Stimulated activated CD8-positive, alpha-beta memory T cell treated with anti-CD3 and anti-CD28 coated beads, Interleukin-15, amount 100 ng/mL, for 48 hours (primary cell): ENCODE results near the gene STON2.

Experiments
- DNase-seq, 2 donors: peaks; one replicate each; pipeline ENCODE4 v3.0.0-alpha.2; 2020; ENCODE audit warnings: low read depth in 2 of 2

STON2 gene

DNA sequence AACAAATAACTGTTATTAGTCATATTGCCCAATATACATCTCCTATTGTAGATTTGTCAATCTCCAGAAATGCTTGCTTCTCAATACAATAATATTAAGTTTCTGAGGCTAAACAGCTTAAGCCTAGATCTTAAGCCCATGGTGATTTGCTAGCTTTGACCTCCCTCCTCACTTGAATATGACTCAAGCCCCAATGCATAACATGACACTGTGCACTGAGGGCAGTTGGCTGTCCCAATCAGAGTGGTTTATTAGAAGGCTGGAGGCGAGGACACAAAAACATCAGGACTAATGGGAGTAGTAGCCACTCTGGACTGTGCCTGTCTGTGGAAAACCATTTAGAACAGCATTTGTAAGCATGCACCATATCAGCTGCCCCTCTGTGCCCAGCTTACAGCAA, 98.3 kb downstream of the STON2 start:
- no peak for DNase-seq

DNA sequence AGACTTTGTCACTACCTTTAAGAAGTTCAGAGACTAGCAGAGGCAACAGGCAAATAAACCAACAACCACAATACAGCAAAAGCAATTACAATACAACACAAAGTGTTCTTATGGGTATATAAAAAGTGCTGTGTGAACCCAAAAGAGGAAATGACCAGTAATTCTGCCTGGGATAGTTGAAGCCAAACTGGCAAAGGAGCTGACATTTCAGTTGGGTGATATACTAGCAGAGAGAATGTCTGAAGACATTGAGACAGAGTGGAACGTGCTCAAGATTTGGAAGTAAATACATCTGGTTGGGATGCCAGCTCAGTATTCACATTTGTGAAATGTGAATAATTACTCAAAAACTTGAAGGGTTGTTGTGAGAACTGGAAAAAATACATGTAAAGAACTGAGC, 98.8 kb downstream of the STON2 start:
- no peak for DNase-seq

DNA sequence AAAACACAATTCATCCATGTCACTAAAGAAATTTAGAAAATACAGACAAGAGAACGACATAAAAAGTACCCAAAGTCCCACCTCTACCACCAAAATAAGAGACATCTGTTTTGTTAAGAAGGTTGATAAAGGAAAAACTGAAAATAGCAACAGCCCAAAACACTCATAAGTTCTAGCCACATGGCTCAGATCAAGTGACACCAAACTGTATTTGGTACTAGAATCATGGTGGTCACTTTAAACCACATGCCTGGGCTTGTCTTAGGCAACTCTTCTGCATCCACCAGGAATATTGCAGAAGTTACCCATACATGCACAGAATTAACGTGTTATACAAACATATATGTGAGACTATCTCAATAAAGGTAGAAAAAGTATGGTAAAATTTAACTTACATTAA, 101.2 kb downstream of the STON2 start:
- no peak for DNase-seq

DNA sequence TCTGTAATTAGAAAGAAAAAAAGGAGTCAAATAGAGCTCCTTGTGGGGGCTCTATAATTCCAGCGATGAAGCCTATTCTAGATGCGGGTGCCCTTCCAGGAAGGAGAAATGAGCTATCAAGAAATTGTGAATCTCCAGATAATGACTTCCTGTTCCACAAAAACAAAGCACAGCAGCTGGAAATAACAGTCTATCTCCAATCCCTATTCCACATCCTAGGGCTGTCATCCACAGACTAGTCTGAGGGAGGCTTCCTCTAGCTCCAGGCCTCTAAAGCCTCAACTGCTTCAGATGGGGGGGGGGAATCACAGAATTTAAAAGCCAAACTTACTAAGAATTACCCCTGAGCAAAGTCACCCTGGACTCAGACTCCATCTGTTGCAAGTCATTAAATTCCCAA, 102.0 kb downstream of the STON2 start:
- no peak for DNase-seq

DNA sequence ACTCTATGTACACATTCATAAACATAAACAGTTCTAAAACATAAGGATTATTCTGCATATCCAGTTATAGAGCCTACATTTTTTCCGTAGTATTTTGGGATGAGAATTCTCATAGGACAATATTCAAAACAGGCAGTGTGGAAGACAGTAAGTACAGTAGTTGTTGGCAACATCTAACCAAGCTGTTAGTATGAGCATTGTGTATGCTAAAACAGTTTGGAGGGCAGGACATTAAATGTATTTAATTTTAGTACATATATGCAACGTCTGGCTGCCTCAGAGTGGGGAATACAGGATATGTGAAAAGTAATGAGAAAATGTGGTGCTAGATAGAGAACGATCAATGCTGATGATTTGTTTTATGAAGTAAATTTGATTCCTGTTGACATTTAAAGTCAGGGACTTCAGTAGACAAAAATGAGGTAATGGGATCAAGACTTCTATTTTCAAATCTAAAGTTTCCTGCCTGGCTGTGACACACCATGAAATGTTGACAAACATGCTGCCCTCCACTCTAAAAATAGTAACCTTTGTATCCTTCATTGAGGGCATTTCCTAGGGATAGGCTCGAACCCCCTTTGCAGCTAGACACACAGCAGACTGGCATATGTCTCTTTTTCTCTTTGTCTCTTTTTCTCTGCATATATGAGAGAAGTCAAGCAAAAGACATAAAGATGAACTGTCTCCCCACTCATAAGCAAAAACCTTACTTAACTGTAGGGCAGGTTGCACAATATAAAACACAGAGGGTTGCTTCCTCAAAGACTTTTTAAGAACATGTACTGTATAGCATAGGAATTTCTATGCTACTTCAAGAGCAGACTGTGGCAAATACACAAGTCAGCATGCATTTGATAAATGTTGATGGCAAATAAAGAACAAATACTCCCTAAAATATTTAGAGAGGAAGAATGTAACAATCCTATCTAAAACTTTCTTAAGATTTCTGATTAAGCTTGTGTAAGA, 103.9 kb downstream of the STON2 start:
- DNase-seq = no peak

DNA sequence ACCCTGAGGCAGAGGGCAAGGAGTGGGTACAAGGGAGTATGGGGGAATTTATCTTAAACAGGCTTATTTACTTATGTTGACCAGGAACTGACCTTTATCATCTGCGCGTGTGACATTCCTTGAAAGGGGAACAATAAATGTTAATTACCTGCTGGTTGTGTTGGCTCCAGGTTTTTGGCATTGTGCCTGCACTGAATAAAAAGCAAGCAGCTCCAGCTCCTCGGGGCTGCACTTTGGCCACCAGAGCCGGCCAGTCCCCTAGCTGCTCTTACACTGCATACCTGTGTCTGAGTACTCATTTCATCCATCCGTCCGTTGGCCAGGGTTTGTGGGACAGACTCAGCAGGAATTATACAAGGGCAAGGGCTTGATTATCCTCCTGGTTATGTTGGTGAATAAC, 110.6 kb downstream of the STON2 start:
- DNase-seq = no peak

DNA sequence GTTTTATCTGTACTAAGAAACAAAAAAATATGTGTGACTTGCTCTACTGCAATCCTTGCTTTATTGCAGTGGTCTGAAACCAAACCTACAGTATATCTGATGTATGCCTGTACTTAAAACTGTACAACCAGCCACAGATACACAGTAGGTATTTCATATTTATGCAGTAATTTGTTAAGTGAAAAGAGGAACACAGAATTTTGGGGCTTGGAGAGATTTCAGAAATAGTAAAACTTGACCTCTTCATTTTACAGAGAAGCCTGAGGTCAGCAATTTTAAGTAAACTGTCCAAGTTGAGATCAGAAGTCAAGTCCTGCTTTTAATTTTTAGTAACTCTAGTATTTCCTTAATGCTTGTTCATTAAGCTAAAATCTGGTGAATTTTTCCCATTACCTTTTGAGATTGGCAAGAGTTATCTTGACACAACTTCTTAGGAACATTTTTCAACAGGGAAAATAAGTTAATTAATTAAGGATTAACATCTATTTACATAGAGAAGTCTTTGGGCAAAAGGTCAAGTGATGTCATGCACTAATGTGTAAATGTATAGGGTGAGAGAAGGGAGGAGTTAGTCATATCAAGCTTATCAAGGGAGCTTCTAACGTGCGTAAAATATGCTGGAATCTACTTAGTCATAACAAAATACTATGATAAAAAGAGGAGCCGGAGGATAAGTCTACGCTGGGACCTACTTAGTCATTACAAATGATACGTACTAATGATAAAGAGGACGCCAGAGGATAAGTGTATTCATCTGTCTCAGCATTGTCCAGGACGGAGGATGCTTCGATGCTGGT, 113.4 kb downstream of the STON2 start:
- no peak for DNase-seq

DNA sequence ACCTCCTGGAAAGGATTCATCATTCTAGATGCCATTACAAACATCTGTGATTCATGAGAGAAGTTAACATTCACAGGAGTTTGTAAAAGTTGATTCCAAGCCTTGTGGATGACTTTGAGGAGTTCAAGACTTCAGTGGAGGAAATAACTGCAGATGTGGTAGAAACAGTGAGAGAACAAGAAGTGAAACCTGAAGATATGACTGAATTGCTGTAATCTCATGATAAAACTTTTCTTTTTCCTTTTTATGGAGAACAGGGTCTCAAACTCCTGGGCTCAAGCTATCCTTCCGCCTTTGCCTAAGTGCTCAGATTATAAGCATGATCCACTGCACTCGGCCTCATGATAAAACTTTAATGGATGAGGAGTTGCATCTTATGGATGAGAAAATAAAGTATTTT, 114.9 kb downstream of the STON2 start:
- DNase-seq = no peak

DNA sequence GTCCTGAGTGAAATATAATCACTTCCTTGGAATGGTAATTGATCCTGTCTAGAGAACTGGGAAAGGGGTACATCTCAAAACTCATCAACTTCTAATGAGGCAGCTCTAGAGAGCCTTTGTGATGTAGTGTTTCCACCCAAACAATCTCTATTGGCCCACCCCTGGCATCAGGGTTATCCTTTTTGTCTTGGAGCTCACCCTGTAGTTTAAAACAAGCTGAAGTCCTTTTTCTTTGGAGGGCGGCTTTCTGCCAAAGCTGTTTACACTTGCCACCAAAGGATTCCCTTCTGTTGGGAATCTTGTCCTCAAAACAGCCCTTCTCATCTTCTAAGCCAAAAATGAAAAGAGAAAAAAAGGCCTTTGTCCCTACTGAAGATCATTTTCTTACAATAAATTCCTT, 118.8 kb downstream of the STON2 start:
- DNase-seq = no peak

DNA sequence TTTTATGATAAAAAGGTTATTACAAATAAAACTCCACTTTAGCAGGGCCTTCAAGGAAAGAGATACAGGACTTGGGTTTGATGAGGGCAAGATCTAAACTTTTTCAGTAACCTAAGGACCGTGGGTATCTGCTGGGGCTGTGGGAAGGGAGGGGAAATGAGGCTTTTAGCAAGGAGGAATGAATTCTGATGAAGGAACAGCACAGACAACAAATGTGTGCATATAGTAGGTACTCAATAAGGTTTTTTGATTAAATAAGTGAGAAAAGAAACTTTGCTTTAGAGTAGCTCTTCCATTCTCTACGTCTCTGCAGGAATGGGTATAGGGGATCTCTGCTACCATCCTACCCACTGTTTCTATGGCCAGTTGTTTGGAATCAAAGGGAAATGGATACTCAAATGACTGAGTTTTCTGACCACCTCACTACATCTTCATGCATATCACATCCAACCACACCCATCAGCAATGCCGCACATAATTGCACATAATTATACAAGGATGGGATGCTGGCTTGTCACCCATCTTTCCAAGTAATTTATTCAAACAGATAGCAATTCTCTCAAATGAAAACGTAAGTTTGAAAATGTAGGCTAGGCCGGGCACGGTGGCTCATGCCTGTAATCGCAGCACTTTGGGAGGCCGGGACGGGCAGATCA, 119.9 kb downstream of the STON2 start:
- no peak for DNase-seq

DNA sequence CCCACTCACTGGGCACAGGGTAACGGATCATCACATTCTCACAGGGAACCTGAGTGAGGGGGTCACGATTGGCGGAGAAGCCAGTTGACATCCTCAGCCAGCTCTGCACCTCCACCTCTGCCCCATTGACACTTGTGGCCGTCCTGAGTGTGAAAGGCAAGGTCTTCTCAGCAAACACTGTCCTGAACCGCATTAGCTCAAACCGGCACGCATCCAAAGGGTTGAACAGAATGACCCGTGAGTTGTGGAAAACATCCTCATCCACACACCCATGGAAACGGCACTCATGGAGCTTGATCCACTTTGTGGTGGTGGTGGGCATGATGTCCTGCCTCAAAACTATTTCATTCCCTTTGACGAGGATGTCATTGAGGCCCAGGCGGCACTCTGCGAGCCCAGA, 123.0 kb downstream of the STON2 start:
- no peak for DNase-seq

DNA sequence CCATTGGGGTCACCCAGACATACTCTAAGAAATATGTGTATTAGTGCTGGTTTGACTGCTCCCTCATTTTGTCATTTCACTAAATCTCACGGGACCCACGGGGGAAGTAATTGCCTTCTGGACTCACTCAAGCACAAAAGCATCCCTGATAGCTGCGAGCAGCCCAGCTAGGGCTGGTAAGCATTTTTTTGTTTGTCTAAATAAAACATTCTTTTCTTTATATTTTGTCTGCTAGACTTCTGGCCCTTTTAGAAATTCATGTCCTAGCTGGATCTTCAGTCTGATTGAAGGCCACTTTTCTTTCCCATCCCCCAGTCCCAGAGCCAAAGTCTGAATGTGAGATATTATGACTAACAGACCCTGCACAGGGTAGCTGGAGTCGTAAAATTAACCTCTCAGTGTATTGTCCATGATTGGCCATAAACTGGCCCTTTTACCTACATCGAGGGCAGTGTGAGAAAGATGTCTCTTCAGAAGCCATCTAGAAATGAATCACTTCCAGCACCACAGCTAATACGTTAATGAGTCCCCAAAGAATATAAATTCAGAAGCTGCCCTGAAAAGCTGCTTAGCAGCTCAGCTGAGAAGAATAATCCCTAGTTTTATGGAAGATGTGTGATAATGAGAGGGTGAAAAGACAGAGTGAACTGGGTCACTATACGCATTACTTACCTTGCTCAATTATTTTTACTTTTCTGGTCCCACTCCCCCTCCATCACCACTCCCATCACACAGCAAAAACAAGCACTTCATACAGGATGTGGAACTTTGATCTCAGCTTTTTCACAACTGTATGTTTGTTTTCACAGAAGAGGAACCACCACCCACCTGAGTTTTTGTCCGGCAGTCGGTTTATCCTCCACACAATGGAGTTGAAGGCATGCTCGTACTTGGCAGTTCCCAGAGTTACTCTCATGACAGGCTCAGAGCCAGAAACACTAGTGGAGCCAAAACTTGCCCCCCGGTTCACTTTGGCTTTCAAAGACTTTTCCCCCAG, 123.8 kb downstream of the STON2 start:
- no peak for DNase-seq

DNA sequence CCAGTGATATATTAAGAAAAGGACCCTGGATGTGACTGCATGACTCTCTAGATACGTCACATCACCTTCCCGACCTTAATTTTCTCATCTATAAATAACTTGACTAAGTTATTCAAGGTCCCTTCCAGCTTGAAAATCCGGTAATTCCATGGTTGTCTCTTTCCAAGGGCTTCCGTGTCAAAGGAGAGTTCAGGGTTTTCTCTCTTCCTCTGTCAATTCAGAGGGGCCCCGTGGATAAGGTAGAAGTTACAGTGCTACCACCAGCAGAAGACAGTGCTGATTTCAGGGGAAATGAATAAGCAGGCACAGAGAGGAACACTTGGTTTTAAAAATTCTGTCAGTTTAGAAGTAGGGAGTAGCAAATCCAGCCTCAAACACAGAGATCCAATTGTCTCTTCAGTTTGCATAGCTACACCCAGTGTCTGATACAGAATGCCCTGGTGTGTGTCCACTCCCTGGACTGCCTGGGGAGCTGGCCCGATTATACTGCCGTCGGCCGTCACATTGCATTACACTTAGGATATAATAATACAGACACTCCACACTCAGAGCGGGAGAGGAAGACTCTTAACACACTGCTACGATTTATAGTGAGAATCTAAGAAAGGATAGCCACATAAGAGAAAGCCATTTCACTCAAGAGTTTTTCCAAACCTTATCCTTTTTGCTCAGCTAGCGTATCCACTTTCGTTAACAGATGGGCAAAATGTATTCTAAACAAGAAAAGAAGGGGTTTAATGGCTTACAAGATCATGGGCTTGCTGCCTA, 124.6 kb downstream of the STON2 start:
- DNase-seq = no peak

DNA sequence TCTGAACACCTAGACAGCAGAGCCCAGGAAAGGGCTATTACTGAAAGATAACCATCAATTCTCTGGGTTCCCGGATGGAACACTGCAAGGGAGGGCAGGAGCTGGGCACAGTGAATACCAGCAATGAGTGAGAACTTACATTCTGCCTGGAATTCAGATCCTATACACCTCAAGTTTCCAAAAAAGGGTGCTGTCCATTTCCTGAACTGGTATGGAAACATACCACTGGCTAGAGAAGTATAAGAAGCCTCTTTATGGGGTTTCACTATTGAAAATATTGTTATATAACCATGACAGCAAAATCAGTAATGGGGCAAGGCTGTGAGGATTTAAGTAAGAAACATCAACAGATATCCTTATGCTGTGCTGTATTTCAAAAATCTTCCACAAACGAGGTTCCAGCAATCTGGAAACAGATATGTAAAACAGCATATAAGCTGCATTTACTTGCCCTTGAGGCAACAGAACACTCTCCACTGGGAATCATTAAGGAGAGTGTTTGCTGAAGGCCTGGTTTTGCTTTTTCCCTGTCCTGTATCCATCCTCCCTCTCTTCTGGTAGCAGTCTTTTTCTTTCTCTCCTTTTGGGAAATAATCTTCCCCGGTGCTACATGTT, 126.1 kb downstream of the STON2 start:
- DNase-seq = no peak

DNA sequence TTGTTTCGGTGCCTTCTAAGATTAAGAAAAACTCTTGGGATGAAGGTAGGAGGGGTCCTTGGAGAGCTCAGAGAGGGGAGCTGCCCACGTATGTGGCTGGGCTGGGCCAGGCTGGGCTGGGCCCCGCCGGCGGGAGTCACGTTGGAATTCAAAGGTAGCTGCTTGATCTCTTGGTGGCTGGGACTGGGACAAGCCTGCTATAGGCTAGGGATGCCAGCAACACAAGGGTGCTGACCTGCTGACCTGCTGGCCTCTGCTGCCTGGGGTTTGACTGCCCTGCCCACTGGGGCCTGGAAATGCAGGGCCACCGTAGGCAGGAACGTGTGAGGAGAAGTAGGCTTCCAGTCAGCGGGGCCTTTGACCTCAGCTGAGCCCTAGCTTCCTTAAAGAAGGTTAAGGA, 126.6 kb downstream of the STON2 start:
- DNase-seq = no peak

DNA sequence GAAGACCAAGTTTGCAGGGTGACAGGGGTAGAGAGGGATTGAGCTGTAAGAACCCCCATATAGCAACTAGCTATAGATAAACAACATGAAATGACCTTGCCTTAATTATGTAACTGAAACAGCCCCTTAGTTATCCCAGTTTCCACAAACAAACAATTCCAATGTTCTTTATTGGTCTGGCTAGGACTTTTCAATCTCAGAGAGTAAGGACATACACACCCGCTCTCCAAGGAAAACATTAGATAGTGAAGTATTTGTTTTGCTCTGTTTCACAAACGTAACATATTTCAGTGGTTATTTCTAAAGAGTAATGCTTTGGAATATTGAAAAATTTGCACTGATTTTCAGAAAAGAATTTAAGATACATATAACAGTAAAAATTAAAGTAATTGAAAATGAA, 127.8 kb downstream of the STON2 start:
- DNase-seq = no peak

DNA sequence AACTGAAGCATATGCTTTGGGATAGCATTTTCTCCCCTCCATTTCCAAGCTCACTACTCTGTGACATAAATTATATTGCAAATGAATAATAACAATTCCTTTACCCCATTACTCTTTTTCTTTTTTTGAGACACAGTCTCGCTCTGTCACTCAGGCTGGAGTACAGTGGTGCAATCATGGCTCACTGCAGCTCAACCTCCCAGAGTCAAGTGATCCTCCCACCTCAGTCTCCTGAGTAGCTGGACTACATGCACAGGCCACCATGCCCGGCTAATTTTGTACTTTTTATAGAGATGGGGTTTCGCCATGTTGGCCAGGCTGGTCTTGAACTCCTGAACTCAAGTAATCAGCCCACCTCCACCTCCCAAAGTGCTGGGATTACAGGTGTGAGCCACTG, 130.1 kb downstream of the STON2 start:
- DNase-seq = no peak

DNA sequence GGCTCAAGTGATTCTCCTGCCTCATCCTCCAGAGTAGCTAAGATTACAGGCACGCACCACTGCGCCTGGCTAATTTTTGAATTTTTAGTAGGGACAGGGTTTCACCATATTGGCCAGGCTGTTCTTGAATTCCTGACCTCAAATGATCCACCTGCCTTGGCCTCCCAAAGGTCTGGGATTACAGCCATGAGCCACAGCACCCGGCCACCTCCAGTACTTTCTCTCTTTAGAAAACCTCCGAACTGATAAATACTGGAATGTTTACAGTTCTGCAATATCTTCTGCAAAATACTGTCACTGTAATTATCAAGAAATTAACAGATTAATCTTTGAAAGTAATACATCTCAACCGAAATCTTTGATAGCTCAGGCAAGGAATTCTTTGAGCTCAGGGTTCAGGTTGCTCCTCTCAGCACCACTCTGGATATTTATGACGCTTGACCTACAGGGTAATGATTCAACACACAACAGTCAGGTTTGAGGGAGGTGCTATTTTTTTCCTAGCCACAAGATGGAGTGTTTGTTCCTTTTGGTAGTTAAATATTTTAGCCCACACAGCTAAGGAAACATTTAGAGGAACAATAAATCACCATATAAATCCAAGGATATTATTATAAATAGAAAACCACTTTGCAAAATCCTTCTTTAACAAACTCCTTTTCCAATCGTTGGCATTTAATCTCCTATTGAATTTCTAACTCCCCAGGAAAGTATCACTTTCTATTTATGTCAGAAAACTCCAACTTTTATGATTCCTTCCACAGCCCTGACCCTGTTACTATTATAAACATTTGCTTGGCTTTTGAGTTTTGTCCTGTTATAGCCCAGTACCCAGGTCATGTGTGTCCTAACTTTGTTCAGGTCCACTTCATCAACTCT, 130.8 kb downstream of the STON2 start:
- DNase-seq = no peak

DNA sequence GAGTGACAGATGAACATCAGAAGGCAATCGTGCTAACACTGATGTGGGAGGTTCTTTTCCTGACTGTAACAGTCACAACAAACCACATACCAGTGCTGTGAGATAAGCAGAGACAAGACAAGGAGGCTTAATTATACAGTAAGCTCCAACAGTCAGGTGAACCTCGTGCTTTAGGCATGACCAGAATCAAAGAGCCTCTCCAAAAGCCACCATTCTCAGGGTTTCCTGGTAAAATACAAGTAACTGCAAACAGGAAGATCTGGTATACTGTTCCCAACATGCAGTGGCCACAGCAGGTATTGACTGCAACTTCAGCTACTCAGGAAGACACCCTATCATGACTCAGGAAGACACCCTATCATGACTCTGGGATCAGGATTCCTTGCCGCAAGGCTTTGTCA, 132.1 kb downstream of the STON2 start:
- DNase-seq = no peak
